GM12878 (cell line): ENCODE results near the gene FAM227B.

Source experiments
- HCFC1 ChIP-seq: fragments of 150-350 bp; IDR thresholded peaks from 2 replicates; pipeline ENCODE4 v1.6.1; 2014; ENCODE audit warnings: low read length
- TBL1XR1 ChIP-seq: IDR thresholded peaks from 2 replicates; pipeline ENCODE4 v1.6.1; 2012; ENCODE audit warnings: low read depth, low read length, improper control_type of control experiment
- TF ChIP-seq, protein P1 (sequence below), 3 experiments: IDR thresholded peaks in 2 of 3; conservative IDR thresholded peaks in 1 of 3; 2 replicates each; pipeline ENCODE4 v1.5.1; 2011; ENCODE audit warnings: low read depth in 3 of 3, low read length in 3 of 3, mild to moderate bottlenecking in 3 of 3, control low read depth in 2 of 3, moderate library complexity in 2 of 3, inconsistent platforms in 1 of 3, mixed read lengths in 1 of 3; ENCODE audit not compliant: control insufficient read depth in 2 of 3, insufficient read depth in 1 of 3; ENCODE audit errors: extremely low read depth in 1 of 3

DNA sequence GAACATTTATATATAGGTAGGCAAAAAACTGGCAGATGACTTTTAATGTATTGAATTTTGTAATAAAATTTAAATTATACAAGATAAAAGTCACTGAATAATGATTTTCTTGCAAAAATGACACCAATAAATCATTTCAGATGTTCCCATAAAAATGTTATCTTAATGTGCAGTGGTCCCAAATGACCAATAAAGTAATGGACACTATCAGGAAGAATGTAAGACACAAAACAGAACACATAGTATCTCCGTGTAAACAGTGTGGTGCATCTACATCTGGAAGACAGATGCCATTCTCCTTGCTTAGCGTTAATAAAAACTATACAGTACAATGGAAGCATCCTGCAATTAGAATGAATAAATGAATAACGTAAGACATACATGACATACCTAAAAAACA lies 156.1 kb downstream of the FAM227B start:
- no peak for TF ChIP-seq HCFC1
- TF ChIP-seq, protein P1, sequence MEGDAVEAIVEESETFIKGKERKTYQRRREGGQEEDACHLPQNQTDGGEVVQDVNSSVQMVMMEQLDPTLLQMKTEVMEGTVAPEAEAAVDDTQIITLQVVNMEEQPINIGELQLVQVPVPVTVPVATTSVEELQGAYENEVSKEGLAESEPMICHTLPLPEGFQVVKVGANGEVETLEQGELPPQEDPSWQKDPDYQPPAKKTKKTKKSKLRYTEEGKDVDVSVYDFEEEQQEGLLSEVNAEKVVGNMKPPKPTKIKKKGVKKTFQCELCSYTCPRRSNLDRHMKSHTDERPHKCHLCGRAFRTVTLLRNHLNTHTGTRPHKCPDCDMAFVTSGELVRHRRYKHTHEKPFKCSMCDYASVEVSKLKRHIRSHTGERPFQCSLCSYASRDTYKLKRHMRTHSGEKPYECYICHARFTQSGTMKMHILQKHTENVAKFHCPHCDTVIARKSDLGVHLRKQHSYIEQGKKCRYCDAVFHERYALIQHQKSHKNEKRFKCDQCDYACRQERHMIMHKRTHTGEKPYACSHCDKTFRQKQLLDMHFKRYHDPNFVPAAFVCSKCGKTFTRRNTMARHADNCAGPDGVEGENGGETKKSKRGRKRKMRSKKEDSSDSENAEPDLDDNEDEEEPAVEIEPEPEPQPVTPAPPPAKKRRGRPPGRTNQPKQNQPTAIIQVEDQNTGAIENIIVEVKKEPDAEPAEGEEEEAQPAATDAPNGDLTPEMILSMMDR (IDR thresholded peaks at IDR 0.05 in 2 of 3, conservative IDR thresholded peaks at IDR 0.05 in 1 of 3; ENCODE audit: control insufficient read depth in 2 of 3, extremely low read depth in 1 of 3, insufficient read depth in 1 of 3, low read depth in 3 of 3, low read length in 3 of 3), result no peak
- TF ChIP-seq TBL1XR1, result no peak
